RPMI8226 (cell line): ENCODE data around the gene MED12L.
"Not testable (repeated sequence)": the region's sequence is repeated elsewhere in the genome, so short reads cannot be mapped to it uniquely, and the experiment has no call there.

Experiments
- DNase-seq: peaks from one replicate; pipeline ENCODE4 v3.0.0-alpha.2; 2015

MED12L gene, protein sequence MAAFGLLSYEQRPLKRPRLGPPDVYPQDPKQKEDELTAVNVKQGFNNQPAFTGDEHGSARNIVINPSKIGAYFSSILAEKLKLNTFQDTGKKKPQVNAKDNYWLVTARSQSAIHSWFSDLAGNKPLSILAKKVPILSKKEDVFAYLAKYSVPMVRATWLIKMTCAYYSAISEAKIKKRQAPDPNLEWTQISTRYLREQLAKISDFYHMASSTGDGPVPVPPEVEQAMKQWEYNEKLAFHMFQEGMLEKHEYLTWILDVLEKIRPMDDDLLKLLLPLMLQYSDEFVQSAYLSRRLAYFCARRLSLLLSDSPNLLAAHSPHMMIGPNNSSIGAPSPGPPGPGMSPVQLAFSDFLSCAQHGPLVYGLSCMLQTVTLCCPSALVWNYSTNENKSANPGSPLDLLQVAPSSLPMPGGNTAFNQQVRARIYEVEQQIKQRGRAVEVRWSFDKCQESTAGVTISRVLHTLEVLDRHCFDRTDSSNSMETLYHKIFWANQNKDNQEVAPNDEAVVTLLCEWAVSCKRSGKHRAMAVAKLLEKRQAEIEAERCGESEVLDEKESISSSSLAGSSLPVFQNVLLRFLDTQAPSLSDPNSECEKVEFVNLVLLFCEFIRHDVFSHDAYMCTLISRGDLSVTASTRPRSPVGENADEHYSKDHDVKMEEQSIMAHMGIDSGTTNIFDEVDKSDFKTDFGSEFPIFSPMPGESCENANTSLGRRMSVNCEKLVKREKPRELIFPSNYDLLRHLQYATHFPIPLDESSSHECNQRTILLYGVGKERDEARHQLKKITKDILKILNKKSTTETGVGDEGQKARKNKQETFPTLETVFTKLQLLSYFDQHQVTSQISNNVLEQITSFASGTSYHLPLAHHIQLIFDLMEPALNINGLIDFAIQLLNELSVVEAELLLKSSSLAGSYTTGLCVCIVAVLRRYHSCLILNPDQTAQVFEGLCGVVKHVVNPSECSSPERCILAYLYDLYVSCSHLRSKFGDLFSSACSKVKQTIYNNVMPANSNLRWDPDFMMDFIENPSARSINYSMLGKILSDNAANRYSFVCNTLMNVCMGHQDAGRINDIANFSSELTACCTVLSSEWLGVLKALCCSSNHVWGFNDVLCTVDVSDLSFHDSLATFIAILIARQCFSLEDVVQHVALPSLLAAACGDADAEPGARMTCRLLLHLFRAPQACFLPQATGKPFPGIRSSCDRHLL (N-terminal part only)

DNA sequence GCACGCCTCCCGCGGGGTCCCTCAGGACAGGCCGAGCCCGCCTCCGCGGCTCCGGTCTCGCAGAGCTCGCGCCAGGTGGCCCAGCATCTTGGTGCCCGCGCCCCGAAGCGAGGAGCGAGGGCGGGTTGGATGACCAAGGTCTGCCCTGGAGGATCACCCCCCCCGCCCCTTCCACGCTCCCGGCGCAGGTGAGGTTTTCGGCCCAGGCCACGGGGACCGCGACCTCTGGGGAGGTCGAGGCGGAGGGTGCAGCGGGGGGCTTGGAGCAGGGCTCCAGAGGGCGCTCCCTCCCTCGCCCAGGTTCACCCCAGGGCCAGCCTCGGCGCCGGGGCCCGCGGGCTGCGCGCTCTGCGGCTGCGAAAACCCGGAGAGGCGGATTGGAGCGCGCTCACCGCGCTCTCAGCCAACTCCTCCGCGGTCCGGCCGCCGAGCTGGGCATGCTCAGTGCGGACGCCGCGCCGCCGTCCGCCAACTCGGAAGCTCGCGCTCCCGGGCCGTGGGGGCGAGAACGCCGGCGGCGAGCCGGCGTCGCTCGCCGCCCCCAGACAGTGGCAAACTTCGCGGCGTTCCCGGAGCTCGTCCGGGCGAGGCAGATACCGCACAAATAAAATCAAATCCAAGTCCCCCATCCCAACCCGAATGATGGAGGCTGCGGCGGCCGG is at the start of gene MED12L:
MED12L (plus strand) TSS at position 438 of the 662 bp plus-strand sequence. CDS start 1,263 bp downstream, outside the sequence.
- peak; percentile 67 for DNase-seq

DNA sequence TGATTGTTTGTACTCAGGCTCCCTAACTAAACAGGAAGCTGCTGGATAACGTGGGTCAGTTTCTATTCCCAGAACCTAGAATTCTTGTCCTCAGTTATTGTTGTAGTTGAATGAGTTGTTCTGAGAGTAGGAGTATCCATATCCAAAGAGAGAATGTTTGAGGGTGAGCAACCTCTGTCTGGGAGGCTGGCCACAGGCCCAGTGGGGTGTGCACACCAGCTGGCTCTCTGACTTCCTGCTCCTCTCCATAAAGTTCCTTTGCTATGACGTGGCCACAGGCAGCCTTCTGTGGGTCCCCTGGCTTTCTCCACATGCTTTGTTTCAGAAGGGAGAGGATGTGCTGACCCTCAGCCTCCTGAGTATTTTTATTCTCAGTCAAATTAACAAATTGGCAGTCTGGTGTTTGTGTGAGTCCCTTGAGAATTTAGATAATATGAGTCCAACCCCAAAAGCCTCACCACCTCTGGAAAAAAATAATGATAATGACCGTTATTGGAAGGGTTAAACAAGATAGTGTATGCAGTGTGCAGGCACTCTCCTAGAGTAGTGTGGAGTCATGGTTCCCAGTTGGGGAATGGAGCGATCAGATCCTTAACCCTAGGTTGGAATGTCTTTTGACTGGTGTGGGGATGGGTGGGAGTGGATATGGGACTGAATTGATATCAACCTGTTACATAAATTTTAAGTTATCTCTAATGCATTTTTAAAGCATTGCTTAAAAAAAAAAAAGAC is 47.6 kb upstream of the MED12L start:
- no peak for DNase-seq

DNA sequence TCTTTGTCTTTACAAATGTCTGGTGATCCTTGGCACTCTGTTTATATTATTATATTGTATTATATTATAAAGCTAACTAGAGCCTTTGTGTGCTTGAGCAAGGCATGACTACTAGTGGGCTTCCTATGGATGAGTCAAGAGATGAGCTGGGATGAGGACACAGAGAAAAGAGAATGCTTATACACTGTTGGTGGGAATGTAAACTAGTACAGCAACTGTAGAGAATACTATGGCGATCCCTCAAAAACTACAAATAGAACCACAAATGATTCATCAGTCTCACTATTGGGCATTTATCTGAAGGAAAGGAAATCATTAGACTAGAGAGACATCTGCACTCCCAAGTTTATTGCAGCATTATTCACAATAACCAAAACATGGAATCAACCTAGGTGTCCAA is 40.8 kb upstream of the MED12L start:
- no peak for DNase-seq

DNA sequence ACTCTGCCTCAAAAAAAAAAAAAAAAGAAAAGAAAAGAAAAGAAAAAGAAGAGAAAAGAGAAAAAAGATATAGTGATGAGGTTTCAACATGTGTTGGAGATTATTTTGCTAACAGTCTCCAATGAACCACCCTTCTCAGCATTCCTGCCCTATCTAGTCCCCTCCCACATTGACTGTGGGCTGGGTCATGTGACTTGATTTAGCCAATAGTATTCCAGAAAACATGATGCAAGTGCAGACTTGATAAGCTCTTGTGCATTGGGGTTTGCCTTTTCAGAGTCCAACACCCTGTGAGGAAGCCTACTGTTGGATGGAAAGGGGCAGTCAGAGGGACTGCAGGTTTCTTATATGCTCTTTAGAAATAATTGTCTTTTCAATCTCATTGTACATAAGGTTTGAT is 37.8 kb upstream of the MED12L start:
- no peak for DNase-seq

DNA sequence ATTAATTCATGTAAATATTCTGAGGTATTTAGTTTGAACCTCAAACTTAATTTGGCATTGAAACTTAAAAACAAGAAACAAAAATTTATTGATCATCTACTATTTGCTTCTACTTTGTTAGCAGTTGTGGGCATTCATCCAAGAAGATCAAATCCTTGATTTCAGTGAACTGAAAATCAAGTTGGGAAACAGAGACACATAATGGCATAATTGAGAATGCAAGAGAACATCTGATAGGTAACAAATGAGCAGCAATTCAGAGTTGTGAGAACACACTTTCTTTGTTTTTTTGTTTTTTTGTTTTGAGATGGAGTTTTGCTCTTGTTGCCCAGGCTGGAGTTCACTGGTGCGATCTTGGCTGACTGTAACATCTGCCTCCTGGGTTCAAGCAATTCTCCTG is 33.9 kb upstream of the MED12L start:
- no peak for DNase-seq

DNA sequence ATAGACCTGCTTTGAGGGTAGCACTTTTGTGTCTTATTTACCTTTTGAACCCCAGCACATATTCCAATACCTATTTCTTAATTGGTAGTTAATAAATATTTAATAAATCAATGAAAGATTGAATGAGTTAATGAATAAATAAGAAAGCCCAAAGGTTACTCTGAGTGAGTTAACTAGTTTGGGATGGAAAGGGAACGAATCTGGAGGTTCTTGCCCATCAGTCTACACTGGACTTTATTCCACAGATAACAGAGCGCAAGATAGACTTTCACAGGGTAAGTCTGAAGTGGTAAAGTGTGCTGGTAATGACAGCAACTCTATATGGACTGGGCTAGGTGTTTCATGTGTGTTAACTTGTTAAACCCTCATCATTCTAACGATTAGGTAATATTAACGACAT is 33.1 kb upstream of the MED12L start:
- DNase-seq = no peak

DNA sequence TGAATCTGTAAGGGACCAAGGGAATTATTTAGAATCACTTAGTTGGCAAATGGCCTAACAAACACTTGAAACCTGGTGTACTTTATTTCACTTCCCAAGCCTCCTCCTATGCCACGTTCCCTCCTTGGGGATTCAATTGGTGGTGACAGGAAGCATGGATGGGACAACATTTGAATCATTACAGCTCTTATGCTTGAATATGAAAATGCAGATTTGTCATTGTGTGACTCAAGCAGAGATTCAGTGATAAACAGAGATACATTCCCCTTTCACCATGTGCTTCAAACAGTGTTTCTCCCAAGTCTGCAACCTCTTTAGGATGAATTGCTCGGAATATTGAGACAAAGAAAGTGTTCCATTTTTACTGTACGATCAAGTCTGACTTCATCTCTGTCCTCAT is 32.7 kb upstream of the MED12L start:
- DNase-seq = no peak

DNA sequence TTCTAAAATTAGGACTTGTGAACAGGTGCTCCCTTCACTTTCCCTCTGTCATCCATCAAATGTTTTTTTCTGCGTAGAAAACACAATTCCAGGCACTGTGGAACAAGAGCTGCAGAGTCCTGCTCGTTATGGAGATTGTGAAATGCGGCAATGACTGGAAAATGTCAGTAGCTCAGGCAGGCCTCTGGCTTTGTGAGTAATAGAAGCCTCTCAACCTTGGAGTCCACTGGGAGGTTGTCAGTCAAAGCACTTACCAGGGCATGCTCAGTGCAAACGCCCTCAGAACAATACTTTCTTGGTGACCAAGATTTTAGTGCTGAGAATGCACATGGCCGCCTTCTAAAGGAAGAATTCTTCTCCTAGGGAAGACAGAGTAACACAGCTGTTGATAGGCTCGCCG is 26.7 kb upstream of the MED12L start:
- DNase-seq = no peak

DNA sequence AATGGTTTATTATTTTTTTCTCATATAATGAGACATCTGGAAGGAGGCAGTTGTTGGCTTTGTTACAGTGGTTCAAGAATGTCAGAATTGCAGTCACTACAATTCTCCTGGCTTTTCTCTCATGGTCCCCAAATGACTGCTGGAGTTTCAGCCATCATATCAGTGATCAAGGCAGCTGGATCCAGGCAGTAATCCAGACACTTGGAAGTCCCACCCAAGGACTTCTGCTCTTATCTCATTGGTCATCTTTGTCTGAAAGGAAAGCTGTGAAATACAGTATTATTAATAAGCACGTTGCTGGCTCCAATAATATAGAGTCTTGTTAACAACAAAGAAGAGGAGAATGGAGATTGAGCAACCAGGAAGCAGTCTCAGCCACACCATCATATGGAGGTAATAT is 22.9 kb upstream of the MED12L start:
- no peak for DNase-seq

DNA sequence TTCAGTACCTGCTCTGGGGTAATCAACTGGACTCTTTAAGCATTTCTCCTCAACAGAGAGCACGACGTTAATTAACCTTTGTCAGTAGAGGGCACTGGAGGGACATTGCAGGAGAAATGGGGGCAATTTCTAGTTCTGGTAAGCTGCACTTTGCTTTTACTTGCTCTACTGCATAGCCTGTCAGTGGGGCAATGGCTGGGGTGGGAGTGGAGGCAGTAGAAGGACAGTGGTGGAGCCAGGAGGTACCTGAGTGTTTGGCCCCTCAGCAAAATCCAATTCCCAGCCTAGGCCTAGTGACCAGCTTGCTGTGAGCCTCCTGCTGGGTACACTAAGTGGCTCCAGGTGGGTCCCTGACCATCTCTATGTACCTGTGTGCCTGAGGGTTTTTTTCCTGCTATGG is 18.3 kb upstream of the MED12L start:
- peak; percentile 44 for DNase-seq

DNA sequence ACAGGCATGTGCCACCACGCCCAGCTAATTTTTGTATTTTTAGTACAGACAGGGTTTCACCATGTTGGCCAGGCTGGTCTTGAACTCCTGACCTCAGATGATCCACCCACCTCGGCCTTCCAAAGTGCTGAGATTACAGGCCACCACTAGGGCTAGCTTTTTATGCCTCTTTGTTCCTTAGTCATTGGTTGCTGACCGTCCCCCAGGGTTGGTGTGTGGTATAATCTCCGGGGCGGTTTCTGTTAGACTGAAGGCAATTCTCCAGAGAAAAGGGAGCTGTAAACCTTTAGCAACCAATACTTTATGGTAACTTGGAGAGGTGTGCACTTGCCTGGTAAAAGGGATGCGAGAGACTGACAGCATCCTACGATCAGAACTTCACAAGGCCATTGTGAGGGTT is 12.6 kb upstream of the MED12L start:
- DNase-seq = not testable (repeated sequence)

DNA sequence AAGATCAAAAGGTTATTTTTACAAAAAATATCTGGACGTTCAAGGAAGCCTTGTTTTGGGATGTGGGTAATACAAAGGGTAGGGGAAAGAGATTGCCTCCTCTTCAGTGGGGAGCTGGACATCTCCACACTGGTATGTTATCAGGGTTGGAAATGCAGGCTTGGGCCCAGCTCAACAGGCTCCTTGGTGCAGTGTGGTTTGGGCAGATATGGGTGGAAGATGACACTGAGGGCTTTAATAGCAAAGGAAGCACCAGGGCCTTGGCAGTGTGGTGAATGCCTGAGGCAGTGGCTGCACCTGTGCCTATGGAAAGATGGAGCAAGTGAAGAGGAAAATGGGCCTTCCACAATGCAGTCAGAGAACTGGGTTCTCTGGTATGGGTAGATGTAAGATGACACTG is 11.2 kb upstream of the MED12L start:
- DNase-seq = no peak

DNA sequence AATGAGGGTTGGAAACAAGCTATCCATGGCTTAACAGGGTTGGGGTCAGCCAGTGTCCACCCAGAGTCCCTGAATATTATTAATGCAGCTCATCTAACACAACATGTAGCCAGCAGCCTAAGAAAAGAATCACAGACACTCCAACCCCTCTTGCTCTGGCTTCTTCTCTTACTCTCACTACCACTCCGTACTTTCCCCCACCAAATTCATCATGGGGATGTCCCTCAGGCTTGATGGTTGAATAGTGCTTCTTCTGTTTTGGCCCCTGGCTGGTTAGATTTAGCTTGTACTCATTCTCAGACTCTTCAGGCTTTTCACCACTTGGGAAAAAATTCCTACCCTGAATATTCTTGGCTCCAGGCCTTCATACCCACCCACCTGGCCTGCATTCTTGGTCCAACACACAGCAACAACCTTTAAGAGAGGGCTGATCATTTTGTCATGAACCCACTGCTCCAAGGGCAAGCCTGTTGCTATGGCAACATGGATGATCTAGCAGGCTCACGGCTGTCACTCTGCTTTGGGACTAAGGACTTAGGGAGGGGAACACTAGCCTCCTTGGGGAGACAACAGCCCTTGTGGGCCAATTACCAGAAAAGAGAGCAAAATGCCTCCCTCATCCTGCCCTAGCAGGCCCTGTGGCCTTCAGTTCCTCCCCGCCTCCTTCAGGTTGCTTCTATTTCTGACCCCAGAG is 9.4 kb upstream of the MED12L start:
- no peak for DNase-seq

DNA sequence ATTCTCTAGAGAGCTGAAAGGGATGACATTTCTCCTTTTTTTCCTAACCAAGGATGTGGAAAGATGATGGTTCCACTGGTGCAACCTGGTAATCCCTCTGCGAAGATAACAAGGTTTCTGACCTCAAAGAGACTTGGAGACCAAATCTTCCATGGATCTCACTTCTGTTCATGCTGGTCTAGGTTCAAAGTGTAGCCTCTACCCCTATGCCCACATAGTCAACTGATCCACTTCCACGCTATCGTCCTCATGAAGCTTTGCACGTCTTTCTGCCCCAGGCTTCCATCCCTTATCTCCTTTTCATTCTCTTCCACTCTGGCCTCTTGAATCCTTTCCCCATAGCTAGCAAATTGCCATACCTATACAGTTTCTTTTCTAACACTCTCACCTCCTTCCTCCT is 8.8 kb upstream of the MED12L start:
- DNase-seq = no peak

DNA sequence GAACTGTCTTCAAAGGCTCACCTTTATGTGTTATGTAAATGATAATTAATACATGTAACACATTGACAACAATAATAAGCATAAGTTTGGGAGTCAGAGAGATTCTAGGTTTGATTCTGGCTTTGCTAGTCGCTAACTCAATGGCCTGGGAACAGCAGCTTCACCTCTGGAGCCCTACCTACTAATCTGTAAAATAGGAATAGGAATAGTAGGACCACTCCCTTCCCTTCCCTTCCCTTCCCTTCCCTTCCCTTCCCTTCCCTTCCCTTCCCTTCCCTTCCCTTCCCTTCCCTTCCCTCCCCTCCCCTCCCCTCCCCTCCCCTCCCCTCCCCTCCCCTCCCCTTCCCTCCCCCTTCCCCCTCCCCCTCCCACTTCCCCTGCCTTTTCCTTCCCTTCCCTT is 4.4 kb upstream of the MED12L start:
- DNase-seq = not testable (repeated sequence)

DNA sequence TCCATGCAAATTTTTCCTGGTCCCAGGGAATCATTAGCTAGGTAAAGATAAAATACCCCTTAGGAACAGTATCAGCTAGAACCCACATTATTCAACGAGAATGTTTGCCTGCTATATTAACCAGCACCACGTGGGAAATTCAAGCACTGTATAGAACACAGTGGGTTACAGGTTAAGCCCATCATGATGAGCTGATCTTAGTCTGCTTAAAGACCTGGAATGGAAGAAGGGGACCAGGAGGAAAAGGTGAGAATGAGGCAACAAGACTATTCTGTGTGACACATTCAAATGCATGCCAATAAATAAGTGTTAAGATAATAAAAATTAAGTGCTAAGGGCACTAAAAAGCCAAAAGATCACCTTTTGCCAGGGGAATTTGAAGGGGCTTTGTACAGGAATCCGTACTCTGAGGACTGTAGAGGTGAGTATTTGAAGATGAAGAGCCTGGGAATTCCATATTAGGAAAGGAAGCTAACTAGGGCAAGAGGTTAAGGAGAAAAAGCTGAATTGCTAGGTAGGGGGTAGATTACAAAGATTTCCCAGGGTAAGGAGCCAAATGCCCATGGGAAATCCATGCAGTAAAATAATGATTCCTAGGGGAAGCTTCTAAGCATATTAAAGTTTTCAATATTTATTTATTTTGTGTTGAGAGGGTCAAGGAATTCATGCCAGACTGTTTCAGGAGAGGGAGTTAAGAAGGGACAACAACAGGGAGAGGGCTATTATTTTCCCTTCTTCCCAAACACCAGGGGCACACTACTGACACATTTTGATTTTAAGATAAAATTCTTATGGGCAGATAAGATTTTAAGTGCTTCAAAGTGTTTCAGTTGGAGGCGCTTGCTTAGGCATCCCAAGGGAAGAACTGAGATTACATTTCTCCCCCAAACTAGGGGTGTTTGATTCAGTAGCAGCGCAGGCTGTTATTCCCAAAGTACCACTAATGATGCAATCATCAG is 2.3 kb upstream of the MED12L start:
- DNase-seq = no peak

DNA sequence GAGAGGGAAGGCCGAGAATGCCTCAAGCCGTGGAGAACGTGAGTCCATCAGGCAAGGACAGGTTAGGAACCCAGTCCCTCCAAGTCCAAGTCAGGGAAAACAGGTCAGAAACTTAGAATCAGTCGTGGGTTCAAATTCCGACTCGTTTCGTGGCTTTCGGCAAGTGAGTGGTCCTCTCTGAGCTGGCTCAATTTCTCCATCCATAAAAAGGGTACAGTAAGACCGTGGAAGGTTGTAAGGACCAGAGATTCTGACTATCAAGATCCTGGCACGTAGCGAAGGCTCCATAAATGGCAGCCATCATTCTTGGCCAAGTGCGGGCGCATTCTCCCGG is 604 bp upstream of the MED12L start:
- no peak for DNase-seq

DNA sequence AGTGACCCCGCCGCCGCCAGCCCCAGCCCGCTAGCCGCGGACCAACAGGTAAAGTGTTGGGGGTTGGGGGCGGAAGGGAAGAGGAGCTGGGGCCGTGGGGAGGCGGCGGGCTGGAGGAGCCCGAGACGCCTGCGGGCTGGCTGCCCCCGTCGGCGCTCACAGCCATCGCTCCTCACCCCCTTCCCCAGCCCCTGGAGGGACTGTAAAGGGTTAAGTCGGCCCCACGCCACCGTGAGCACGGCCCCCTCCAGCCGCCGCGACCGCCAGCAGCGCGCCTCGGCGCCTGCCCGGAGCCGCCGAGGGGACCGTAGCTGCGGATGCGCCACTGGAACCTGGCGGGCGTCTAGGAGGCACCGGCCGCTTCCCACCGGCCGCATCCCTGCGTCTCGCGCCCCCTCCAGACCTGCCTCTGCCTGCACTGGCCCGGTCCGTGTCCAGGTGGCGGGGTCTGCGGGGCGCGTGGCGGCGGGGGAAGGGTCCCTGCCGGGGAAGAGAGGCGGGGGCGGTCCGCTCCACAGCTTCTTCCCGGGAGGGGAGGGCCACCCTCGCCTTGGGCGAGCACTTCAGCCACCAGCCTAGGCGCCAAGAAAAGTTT is 522 bp downstream of the MED12L start:
- DNase-seq = no peak

DNA sequence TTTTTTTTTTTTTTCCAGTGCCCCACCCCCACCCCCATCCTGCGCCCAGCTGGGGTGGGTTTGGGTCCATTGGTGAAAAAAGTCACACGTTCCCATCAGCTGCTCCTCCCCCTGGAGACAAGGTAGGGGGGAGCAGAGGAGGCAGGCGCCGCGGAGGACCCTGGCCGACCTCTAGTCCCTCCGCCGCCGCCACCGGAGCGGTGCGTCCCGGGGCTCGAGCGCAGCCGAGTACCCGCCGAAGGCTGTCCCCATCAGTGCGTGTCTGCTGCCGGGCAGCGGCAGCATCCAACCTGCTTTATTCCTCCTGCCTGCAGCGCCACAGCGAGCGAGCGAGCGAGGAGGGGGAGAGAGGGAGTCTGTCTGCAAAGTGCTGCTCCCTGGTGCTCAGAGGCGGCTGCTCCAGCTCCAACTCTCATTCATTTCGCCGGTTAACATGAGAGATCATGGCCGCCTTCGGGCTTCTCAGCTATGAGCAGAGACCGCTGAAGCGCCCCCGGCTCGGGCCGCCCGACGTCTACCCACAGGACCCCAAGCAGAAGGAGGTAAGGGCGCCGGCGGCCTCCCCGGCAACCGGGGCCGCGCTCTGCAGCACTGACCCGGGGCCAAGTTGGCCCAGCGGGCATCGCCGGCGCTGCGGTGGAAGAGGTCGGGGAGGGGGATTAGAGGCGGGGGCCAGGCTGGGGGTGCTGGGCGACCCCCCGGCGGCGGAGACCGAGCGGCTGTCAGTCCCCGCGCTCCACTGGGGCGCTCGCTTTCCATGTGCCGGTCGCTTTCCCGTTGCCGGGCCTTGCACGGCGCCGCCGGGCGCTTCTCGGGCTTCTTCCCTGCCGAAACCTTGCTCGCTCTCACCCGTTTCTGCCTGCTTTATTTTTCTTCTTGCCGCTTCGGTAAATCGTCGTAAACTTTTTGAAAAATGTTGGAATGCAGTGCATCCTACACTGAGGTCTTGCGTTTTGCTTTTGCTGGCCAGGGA is 1.3 kb downstream of the MED12L start:
- DNase-seq = peak; percentile 81
